HG03521 (cell line): ENCODE results near the gene LUZP4.
"Not testable (repeated sequence)": the region's sequence is repeated elsewhere in the genome, so short reads cannot be mapped to it uniquely, and the experiment has no call there.

Experiments used
- ATAC-seq: cut with Tn5 transposase; IDR thresholded peaks from one replicate; pipeline ENCODE4 v1.9.1; 2021; ENCODE audit warnings: mild to moderate bottlenecking, moderate library complexity; ENCODE audit not compliant: unreplicated experiment

Gene LUZP4

GRCh38 chrX:115289465-115289864 is at the start of gene LUZP4:
Gene LUZP4 (plus strand): TSS chrX:115289715. CDS start chrX:115289760, 45 bp downstream.
- no peak for ATAC-seq

GRCh38 chrX:115251458-115252233 is 37.9 kb upstream of the LUZP4 start:
- no peak for ATAC-seq

- ATAC-seq: no peak
Observed at GRCh38 chrX:115255003-115255402, 34.5 kb upstream of the LUZP4 start.

GRCh38 chrX:115257711-115258110 is 31.8 kb upstream of the LUZP4 start:
- ATAC-seq: no peak

GRCh38 chrX:115259238-115259875 is 30.2 kb upstream of the LUZP4 start:
- no peak for ATAC-seq

- no peak for ATAC-seq
Observed at GRCh38 chrX:115260330-115260729, 29.2 kb upstream of the LUZP4 start.

GRCh38 chrX:115261148-115261547 is 28.4 kb upstream of the LUZP4 start:
- no peak for ATAC-seq

- ATAC-seq: no peak
Observed at GRCh38 chrX:115264009-115264408, 25.5 kb upstream of the LUZP4 start.

- ATAC-seq: no peak
Observed at GRCh38 chrX:115266300-115266699, 23.2 kb upstream of the LUZP4 start.

- no peak for ATAC-seq
Observed at GRCh38 chrX:115268421-115268820, 21.1 kb upstream of the LUZP4 start.

GRCh38 chrX:115269051-115269683 is 20.3 kb upstream of the LUZP4 start:
- no peak for ATAC-seq

GRCh38 chrX:115284877-115285276 is 4.6 kb upstream of the LUZP4 start:
- no peak for ATAC-seq

GRCh38 chrX:115297189-115297588 is 7.7 kb downstream of the LUZP4 start:
- ATAC-seq: no peak

GRCh38 chrX:115311139-115311538 is 21.6 kb downstream of the LUZP4 start:
- ATAC-seq: no peak

GRCh38 chrX:115311601-115312001 is 22.1 kb downstream of the LUZP4 start:
- no peak for ATAC-seq

- ATAC-seq: no peak
Observed at GRCh38 chrX:115318139-115318538, 28.6 kb downstream of the LUZP4 start.

- no peak for ATAC-seq
Observed at GRCh38 chrX:115322375-115322774, 32.9 kb downstream of the LUZP4 start.

- ATAC-seq: no peak
Observed at GRCh38 chrX:115324194-115324593, 34.7 kb downstream of the LUZP4 start.

- ATAC-seq: not testable (repeated sequence)
Observed at GRCh38 chrX:115329282-115329681, 39.8 kb downstream of the LUZP4 start.

- no peak for ATAC-seq
Observed at GRCh38 chrX:115330498-115331168, 41.1 kb downstream of the LUZP4 start.

- ATAC-seq: no peak
Observed at GRCh38 chrX:115332832-115333231, 43.3 kb downstream of the LUZP4 start.
